SU-DHL-6 (cell line): ENCODE results near the gene LSM14B.
A peak's percentile ranks its signal among the peaks of the same experiment; 100 is the strongest.

ENCODE experiments used
- H2AFZ ChIP-seq: fragments of 200-600 bp; sonication (generic); 2 replicates; pipeline ENCODE4 v1.6.1; 2014; ENCODE audit warnings: low read depth, mild to moderate bottlenecking, moderate library complexity, mixed read lengths, antibody characterized with exemption, low read length; ENCODE audit not compliant: severe bottlenecking
- H3F3A ChIP-seq: fragments of 200-600 bp; shearing (Covaris generic); 2 replicates; pipeline ENCODE4 v1.6.0; 2016; ENCODE audit warnings: antibody characterized with exemption, mild to moderate bottlenecking; ENCODE audit not compliant: insufficient read depth
- H3K27ac ChIP-seq: fragments of 200-600 bp; sonication (generic); 2 replicates; pipeline ENCODE4 v1.5.1; 2016; ENCODE audit warnings: low read depth, mild to moderate bottlenecking, low read length, moderate library complexity, mixed read lengths
- H3K27me3 ChIP-seq: fragments of 200-600 bp; sonication (generic), shearing (Covaris generic); 2 replicates; pipeline ENCODE4 v1.6.0; 2014; ENCODE audit warnings: mild to moderate bottlenecking, low read length
- H3K36me3 ChIP-seq: fragments of 200-600 bp; sonication (generic); 2 replicates; pipeline ENCODE4 v1.6.1; 2014; ENCODE audit warnings: mild to moderate bottlenecking, low read length, mixed read lengths
- H3K4me2 ChIP-seq: fragments of 300-600, 200-600 bp; shearing (Covaris generic), sonication (generic); 2 replicates; pipeline ENCODE4 v1.6.0; 2014; ENCODE audit warnings: low read length, low read depth, mild to moderate bottlenecking; ENCODE audit not compliant: poor library complexity, severe bottlenecking
- H3K4me3 ChIP-seq: fragments of 200-600 bp; sonication (generic); 2 replicates; pipeline ENCODE4 v1.5.1; 2014; ENCODE audit warnings: antibody characterized with exemption, low read length, mild to moderate bottlenecking, mixed read lengths; ENCODE audit not compliant: insufficient read depth, poor library complexity, severe bottlenecking
- H3K79me2 ChIP-seq: fragments of 200-600 bp; sonication (generic); 2 replicates; pipeline ENCODE4 v1.6.1; 2014; ENCODE audit warnings: mild to moderate bottlenecking, low read length, moderate library complexity; ENCODE audit not compliant: insufficient read depth
- H3K9ac ChIP-seq: fragments of 200-600 bp; sonication (generic); 2 replicates; pipeline ENCODE4 v1.7.0; 2014; ENCODE audit warnings: mild to moderate bottlenecking, low read length
- H3K9me2 ChIP-seq: fragments of 200-600 bp; sonication (generic); replicated peaks from 2 replicates; pipeline ENCODE4 v1.6.1; 2014; ENCODE audit warnings: low read length; ENCODE audit not compliant: insufficient read depth
- H3K9me3 ChIP-seq: fragments of 200-600 bp; sonication (generic); 2 replicates; pipeline ENCODE4 v1.6.1; 2014; ENCODE audit warnings: low read length, mixed read lengths; ENCODE audit not compliant: insufficient read depth
- H4K20me1 ChIP-seq: fragments of 200-600 bp; sonication (generic); 2 replicates; pipeline ENCODE4 v1.6.1; 2014; ENCODE audit warnings: low read depth, mild to moderate bottlenecking, antibody characterized with exemption, low read length, moderate library complexity, mixed read lengths
- EZH2phosphoT487 ChIP-seq: fragments of 200-600 bp; sonication (generic), shearing (Covaris generic); conservative IDR thresholded peaks from 2 replicates; pipeline ENCODE4 v1.6.1; 2018; ENCODE audit warnings: mild to moderate bottlenecking, antibody characterized with exemption, low read length, moderate library complexity, mixed read lengths
- TF ChIP-seq, protein P1 (sequence below): fragments of 200-600 bp; sonication (generic); IDR thresholded peaks from one replicate; pipeline ENCODE4 v1.5.1; 2017; ENCODE audit warnings: antibody characterized with exemption, mild to moderate bottlenecking, low read length, moderate library complexity; ENCODE audit not compliant: insufficient read depth, poor library complexity, severe bottlenecking

Gene LSM14B

DNA sequence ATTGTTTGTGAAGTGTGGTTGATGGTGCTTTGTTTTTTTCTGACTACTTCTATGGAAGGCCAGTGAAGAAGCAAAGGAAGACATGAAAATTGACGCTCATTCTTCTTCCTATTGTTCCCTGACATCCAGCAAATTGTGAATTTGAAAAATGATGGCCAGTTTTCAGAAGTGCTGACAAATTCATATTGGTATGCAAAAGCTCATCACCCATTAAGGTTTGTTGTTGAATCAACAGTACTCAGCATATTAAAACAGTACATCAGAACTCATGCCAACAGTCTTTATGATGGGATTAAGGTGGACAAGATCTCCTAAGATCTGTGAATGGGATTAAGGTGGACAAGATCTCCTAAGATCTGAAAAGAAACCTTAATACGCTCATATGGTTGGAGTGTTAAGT, 59.5 kb downstream of the LSM14B start:
- no peaks in the 10 kb centered on the region for H3K9me3 ChIP-seq
- H3K27me3 ChIP-seq, result no peaks in the 10 kb centered on the region
- peak overlapping the region; percentile 1 for H2AFZ ChIP-seq
- H3K9ac ChIP-seq, result peak overlapping the region; percentile 98
- no peaks in the 10 kb centered on the region for H3K9me2 ChIP-seq
- peak overlapping the region; percentile 70 for H3K27ac ChIP-seq
- H3K79me2 ChIP-seq, result peaks cover 31% of the 10 kb centered on the region
- no peak for TF ChIP-seq EZH2phosphoT487
- TF ChIP-seq, protein P1, sequence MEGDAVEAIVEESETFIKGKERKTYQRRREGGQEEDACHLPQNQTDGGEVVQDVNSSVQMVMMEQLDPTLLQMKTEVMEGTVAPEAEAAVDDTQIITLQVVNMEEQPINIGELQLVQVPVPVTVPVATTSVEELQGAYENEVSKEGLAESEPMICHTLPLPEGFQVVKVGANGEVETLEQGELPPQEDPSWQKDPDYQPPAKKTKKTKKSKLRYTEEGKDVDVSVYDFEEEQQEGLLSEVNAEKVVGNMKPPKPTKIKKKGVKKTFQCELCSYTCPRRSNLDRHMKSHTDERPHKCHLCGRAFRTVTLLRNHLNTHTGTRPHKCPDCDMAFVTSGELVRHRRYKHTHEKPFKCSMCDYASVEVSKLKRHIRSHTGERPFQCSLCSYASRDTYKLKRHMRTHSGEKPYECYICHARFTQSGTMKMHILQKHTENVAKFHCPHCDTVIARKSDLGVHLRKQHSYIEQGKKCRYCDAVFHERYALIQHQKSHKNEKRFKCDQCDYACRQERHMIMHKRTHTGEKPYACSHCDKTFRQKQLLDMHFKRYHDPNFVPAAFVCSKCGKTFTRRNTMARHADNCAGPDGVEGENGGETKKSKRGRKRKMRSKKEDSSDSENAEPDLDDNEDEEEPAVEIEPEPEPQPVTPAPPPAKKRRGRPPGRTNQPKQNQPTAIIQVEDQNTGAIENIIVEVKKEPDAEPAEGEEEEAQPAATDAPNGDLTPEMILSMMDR, result no peak
- peak overlapping the region; percentile 98 for H3K4me3 ChIP-seq
- 0 out of 2 replicates have a peak, but pooled peaks cover 2% of the 10 kb centered on the region for H3K36me3 ChIP-seq
- H3K4me2 ChIP-seq, result peak overlapping the region; percentile 70
- H4K20me1 ChIP-seq, result no peaks in the 10 kb centered on the region
- peaks cover 18% of the 10 kb centered on the region for H3F3A ChIP-seq

DNA sequence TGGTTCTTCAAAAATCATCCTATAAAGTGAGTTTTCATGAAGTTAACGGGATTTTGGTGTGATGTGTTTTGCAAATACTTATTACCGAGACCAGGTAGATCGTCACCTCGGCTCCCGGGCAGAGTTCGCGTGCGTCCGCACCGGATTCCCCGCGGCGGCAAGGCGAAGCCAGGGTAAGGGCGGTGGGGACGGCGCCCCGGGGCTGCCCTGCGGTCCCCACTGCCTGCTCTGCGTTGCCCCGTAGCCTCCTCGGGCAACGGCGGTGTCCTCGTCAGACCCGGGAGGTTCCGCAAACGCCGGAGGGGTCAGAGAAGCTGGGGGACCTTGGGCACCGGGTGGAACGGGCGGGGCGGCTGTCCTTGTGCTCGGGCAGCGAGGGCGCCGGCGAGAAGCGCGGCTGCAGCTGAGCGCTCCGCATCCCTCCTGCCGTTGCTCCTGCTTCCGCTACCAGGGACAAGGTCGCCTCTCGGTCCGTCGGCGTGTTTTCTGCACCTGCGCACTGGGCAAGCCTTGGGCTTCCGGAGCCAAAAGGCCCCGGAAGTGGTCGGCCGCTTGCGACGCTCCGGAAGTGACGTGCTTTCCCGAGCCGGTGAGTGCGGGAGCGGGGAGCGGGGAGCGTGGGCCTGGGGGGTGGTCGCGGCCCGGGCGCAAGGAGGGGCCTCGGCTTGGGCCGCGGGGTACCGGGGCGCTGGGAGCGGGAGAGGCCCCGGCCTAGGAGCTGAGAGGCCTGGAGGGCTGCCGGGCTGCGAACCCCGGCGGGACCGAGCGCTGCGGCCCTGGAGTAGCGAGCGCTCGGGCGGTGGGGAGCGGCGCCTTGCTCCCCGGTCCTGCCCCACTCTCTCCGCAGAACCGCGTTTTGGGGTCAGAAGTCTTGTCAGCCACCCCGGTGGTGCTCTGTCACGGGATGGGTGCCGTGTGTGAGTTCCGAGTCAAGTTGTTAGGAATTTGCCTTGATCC, 60.5 kb downstream of the LSM14B start, which contains the start of gene MTG2:
MTG2 (plus strand) TSS at position 560 of the 957 bp plus-strand sequence. CDS start 10,393 bp downstream, outside the sequence.
- TF ChIP-seq, protein P1, result no peak
- no peak for TF ChIP-seq EZH2phosphoT487
- Histone ChIP-seq H3K4me2 (peak within 1 kb of the TSS; percentile 97), H3K9me2 (no peaks in the 10 kb centered on the region), H3F3A (peaks cover 20% of the 10 kb centered on the region), H4K20me1 (no peaks in the 10 kb centered on the region), H3K9me3 (no peaks in the 10 kb centered on the region), H3K27me3 (no peaks in the 10 kb centered on the region), H3K36me3 (0 out of 2 replicates have a peak, but pooled peaks cover 2% of the 10 kb centered on the region), H3K79me2 (peaks cover 40% of the 10 kb centered on the region), H2AFZ (peak within 1 kb of the TSS; percentile 65), H3K27ac (peak within 1 kb of the TSS; percentile 70), H3K4me3 (peak within 1 kb of the TSS; percentile 98), H3K9ac (peak within 1 kb of the TSS; percentile 98)

DNA sequence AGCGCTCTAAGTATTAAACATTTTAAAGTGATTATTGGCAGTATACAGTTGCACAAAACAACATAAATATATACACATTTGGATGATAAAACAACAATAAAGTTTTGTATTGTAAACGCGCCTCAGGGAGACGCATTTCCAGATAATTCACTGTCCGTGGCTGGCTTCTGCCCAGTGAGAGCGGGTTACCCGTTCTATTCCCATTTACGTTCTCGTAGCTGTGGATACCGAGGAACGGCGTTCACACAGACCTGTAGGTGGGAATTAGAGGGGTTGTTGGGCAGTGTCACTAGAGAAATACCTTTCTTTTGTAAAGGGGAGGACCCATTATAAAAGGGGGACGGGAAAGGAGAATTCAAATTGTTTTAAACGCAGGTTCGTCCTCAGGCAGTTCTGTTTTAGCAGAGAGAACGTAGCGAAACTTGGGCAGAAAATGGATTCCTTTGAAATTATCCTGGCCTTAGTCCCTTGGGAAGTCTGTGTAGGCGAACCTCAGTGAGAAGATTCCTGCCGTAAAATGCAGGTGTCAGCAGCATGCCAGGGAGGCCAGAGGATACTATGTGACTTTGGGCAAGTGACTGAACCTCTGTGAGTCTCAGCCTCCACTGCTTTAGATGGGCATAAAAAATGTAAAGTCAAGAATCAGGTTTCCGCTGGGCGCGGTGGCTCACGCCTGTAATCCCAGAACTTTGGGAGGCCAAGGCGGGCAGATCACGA, 61.3 kb downstream of the LSM14B start:
- Histone ChIP-seq H3K36me3 (0 out of 2 replicates have a peak, but pooled peaks cover 2% of the 10 kb centered on the region), H3K9me2 (no peaks in the 10 kb centered on the region), H3K79me2 (peaks cover 48% of the 10 kb centered on the region), H4K20me1 (no peaks in the 10 kb centered on the region), H3K27ac (peak overlapping the region; percentile 70), H3K4me2 (peak overlapping the region; percentile 97), H3F3A (peaks cover 20% of the 10 kb centered on the region), H2AFZ (peak overlapping the region; percentile 65), H3K9ac (peak overlapping the region; percentile 98), H3K27me3 (no peaks in the 10 kb centered on the region), H3K4me3 (peak overlapping the region; percentile 98), H3K9me3 (no peaks in the 10 kb centered on the region)
- TF ChIP-seq, protein P1, result no peak
- no peak for TF ChIP-seq EZH2phosphoT487
